GM19438 (cell line): ENCODE measurements around the gene SLC7A14.

ENCODE experiments used
- ATAC-seq: cut with Tn5 transposase; IDR thresholded peaks from one replicate; pipeline ENCODE4 v1.9.1; 2021; ENCODE audit warnings: low read depth; ENCODE audit not compliant: unreplicated experiment

The SLC7A14 gene

GRCh38 chr3:170477395-170477794 is 108.5 kb downstream of the SLC7A14 start:
- no peak for ATAC-seq

DNA sequence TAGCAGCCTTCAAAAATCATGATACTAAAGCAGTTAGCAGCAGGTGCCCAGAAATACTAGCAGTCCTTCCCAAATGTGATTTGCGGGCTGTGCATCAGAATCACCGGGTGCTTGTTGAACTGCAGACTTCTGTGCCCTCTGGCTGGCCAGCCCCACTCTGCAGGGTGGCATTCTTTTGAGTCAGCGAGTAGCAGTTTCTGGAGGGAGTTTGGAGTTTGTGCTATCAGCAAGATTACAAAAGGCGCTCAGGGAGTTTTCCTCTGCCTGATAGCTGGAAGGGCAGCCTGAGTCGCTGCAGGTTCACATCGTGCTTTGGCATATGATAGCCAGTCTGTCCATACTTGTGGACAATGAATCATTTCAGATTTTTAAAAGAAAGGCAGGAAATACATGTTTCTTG is 109.6 kb downstream of the SLC7A14 start:
- ATAC-seq = no peak

DNA sequence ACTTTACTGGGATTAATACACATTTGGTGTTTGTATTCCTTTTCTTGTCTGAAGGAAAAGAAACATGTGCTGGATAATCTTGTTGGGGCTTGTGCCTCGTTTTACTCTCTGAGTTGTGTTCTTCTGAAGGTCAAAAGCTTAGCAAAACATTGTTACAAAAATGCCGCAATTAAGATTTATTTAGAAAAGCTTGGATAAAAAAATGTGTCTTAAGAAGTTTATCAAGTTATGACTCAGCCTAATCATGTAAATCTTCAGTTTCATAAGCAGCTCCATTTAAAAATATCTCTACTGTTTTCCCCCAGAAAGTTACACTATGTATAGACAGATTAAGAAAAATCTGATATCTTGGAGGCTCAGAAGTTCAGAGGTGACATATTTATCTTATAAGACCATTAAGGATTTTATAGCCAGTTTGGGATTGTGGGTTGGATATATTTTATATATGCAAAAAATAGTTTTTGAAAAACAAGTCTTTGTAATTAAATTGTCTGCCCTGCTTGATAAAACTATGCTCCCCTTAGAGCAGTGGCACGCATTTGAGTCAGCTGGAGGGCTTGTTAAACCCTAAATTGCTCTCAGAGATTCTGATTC is 110.7 kb downstream of the SLC7A14 start:
- ATAC-seq = no peak

DNA sequence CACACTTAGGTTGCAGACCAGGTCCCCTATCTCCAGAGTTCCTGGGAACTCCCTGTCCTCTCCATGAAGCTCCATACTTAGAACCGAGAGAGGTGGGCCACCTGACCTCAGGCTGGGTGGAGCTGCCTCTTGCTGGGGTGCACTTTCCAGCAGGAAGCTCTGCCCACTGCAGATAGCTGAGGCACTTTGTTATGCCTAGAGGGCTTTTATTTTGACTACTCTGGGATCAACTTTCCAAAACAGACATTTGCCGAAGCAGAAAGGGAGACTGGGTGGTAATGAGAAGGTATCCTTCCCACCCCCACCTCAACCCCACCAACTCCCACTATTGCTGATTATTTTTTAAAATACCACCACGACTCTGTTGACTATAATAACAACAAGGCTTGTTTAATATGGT is 112.5 kb downstream of the SLC7A14 start:
- ATAC-seq = no peak

DNA sequence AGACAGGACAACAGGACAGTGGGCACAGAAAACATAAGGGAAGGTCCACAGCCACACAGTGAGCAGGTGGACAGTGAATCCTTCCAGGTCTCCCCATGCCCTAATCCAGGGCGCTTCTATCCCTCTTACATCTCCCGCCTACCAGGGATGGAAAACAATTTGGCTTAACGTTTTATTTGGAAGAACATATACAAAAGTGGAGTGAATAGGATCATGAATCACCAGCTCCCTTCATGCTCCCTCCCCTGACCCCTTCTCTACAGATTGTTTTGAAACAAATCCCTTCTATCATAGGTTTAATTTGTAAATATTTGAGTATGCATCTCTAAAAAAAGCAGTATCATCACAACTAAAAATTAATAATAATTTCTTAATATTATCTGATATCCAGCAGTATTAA is 114.7 kb downstream of the SLC7A14 start:
- no peak for ATAC-seq

GRCh38 chr3:170470063-170471016 is 115.5 kb downstream of the SLC7A14 start:
- no peak for ATAC-seq

DNA sequence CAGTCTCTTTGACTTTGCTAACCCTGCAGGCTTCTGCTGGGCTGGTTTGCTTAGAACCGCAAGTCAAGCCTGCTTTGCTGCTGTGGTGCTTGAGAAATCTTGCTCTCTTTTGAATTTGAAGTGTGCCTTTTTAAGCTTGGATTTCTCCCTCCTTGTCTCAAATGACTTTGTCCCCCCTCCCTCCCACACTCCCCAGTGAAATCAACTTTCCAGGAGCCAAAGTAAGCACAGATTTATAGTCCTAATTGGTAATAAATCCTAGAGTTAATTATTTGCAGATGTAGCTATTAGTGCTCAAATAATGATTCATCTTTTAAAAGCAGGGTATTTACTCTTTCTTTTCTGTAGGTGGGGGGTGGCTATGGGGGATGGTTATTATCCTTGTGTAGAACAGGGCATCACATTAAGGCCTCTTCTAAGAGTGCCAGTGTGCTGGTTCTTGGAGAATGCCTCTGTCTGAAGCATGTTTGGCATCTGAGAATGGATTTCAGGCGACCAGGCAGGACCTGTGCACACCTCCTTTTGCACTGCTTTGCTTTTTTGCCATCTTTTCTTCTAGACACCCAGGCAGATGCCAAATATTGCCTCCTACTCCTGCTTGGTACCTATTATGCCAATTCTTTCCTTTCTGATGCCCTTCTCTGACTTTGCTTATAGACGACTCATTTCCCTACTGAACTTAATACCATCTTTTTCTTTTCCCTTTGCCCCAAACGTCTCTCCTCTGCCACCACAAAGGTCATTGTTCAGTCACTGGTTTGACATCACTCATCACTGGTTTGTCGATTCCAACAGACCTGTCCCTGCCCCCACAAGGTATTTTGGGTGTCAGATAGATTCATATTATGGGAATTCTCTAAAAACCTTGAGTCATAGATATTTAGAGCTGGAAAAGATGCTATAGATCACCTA is 116.5 kb downstream of the SLC7A14 start:
- ATAC-seq = no peak

GRCh38 chr3:170467571-170468147 is 118.2 kb downstream of the SLC7A14 start:
- ATAC-seq = no peak

DNA sequence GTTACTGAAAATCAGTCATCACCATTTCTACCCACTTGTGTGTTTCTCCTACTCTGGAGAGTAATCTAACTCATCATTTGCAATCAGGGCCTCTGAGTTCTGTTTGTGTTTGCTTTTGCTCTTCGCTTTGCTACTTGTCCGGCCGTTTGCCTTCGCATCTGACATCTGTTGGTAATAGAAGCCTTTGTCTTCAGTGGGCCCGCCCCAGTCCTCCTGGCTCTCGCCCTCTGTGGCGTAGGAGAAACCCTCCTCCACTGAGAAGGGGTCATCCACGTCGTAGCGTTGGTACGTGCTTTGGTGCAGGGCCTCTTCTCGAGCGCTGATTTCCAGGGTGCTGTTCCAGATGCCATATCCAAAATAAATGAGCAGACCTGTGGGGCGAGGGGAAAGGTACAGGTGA is 118.9 kb downstream of the SLC7A14 start:
- ATAC-seq = no peak

GRCh38 chr3:170465955-170466354 is 119.9 kb downstream of the SLC7A14 start:
- no peak for ATAC-seq

DNA sequence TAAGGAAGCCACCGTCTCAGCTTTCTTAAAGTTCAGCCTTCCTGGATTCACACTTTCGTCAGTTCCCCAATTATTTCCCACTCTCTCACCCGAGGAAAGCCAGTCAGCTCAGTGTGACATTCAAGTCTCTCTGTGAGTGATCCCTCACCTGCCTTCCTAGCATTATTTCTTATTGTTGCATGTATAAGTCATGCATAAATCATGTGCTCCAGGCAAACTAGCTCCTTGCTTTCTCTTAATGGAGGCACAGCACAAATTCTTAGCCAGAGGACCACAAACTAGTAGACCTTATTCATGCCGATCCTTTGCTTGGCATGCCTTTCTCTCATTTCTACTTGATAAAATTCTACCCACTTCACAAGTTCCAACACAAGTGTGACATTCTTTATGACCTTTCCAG is 122.9 kb downstream of the SLC7A14 start:
- no peak for ATAC-seq

DNA sequence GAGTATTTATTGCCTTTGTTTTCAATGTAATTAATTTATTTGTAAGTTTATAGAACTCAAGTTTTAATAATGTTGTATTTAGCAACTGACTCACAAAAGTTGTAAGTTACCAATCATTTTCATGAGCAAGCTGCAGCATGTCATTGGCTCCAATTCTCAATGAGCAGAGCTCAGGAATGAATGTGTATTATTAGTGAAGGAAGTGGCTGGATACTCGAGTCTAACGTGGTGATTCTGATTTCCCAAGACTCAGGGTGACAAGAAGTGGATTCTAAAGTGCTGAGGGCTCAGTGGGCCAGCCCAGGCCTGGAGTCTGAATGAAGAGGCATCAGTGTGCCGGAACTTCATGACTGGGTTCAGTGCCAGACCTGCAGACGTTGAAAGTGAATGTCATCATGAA is 127.6 kb downstream of the SLC7A14 start:
- ATAC-seq = no peak

GRCh38 chr3:170454509-170454908 is 131.4 kb downstream of the SLC7A14 start:
- no peak for ATAC-seq

DNA sequence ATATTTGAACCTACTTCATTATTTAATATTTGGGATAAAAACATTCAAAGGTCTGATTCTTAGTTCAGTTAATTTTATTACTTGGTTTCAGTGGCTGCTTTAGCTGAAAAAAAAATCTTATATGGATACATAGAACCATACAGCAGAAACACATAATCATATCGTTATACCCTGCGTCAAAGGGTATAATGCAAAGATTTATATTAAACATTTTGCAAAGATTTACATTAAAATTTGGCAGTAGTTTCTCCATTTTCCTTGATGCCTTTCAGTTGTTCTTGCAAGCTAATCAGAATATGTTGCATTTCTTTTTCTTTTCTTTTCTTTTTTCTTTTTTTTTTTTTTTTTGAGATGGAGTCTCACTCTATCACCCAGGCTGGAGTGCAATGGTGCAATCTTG is 135.8 kb downstream of the SLC7A14 start:
- ATAC-seq = no peak

- ATAC-seq = no peak
Observed at GRCh38 chr3:170448584-170448983, 137.3 kb downstream of the SLC7A14 start.

GRCh38 chr3:170443457-170443856 is 142.4 kb downstream of the SLC7A14 start:
- no peak for ATAC-seq

GRCh38 chr3:170442947-170443346 is 142.9 kb downstream of the SLC7A14 start:
- ATAC-seq = no peak

- no peak for ATAC-seq
Observed at GRCh38 chr3:170441412-170441811, 144.5 kb downstream of the SLC7A14 start.

DNA sequence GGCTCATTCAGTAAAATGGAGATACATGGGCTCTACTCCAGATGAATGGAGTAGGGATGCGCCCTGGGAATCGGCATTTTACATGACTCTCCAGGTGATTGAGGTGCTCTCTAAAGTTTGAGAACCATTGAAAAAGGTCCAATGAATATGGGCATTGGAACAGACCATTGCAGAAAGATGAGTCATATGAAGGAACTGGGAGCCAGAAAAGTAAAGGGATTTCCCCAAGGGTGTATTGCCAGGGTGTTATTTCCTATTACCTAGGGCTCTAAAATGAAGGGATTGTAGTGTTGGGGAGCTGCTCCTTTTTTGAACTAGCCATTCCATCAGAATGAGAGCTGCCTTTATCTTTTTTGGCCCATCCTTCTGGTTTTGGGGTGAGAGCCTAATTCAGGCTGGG is 145.5 kb downstream of the SLC7A14 start:
- no peak for ATAC-seq

- ATAC-seq = no peak
Observed at GRCh38 chr3:170438836-170439235, 147.0 kb downstream of the SLC7A14 start.
